HG02610 (cell line): ENCODE data around the gene FCN2.

Experiments used
- ATAC-seq: cut with Tn5 transposase; IDR thresholded peaks from one replicate; pipeline ENCODE4 v1.9.1; 2021; ENCODE audit warnings: mild to moderate bottlenecking, moderate library complexity; ENCODE audit not compliant: unreplicated experiment

FCN2 gene

GRCh38 chr9:134868751-134869553 is 11.7 kb upstream of the FCN2 start:
- no peak for ATAC-seq

- ATAC-seq: no peak
These were observed 10.9 kb upstream of the FCN2 start for GRCh38 chr9:134869554-134870300.

GRCh38 chr9:134870301-134870694 is 10.3 kb upstream of the FCN2 start:
- ATAC-seq: no peak

- ATAC-seq: no peak
These were observed 9.6 kb upstream of the FCN2 start for GRCh38 chr9:134870746-134871662.

- no peak for ATAC-seq
These were observed 8.8 kb upstream of the FCN2 start for GRCh38 chr9:134871697-134872340.

GRCh38 chr9:134872482-134873231 is 8.0 kb upstream of the FCN2 start:
- no peak for ATAC-seq

GRCh38 chr9:134875371-134875770 is 5.2 kb upstream of the FCN2 start:
- no peak for ATAC-seq

GRCh38 chr9:134877541-134877940 is 3.1 kb upstream of the FCN2 start:
- no peak for ATAC-seq

GRCh38 chr9:134879664-134880483 is 736 bp upstream of the FCN2 start:
- ATAC-seq: no peak

- ATAC-seq: no peak
These were observed 682 bp downstream of the FCN2 start for GRCh38 chr9:134881313-134881670.

- ATAC-seq: no peak
These were observed 1.7 kb downstream of the FCN2 start for GRCh38 chr9:134882204-134882785.

- ATAC-seq: no peak
These were observed 2.6 kb downstream of the FCN2 start for GRCh38 chr9:134883040-134883782.

GRCh38 chr9:134884492-134884891 is 3.9 kb downstream of the FCN2 start:
- ATAC-seq: no peak

- ATAC-seq: no peak
These were observed 4.5 kb downstream of the FCN2 start for GRCh38 chr9:134885001-134885678.

GRCh38 chr9:134885679-134886412 is 5.2 kb downstream of the FCN2 start:
- ATAC-seq: no peak

GRCh38 chr9:134886413-134886913 is 5.9 kb downstream of the FCN2 start:
- ATAC-seq: no peak

GRCh38 chr9:134887219-134887618 is 6.6 kb downstream of the FCN2 start:
- ATAC-seq: no peak
